Common myeloid progenitor, CD34-positive (primary cell): ENCODE data around the gene CLNK.

Experiments
- CTCF ChIA-PET: fragments of 350-600 bp; sonication (Branson Sonifier 250); formaldehyde crosslinking; loops from one replicate; lab custom pipeline; 2021; ENCODE audit warnings: antibody characterized with exemption; lab: Charles Lee
- POLR2A ChIA-PET: fragments of 350-600 bp; sonication (Branson Sonifier 250); formaldehyde crosslinking; loops from one replicate; lab custom pipeline; 2021; ENCODE audit warnings: antibody characterized with exemption; lab: Charles Lee
- DNase-seq, 3 donors: peaks; one replicate each; pipeline versions ENCODE4 v3.0.0 to v3.0.0-alpha.2; 2013
- H3K27ac ChIP-seq, 2 experiments: 1 replicate in 1 of 2; 2 replicates in 1 of 2; pipeline ENCODE4 v1.7.0; 2013; ENCODE audit warnings: inconsistent platforms in 2 of 2, low read length in 2 of 2, mild to moderate bottlenecking in 2 of 2, low read depth in 1 of 2, moderate library complexity in 1 of 2; ENCODE audit not compliant: severe bottlenecking in 2 of 2, insufficient read depth in 1 of 2, poor library complexity in 1 of 2
- H3K27me3 ChIP-seq, 5 experiments: replicated peaks in 2 of 5; 1 replicate in 3 of 5; 2 replicates in 2 of 5; pipeline versions ENCODE4 v1.6.1 to v1.7.0; 2013; ENCODE audit warnings: low read length in 4 of 5, mild to moderate bottlenecking in 2 of 5, moderate library complexity in 2 of 5, inconsistent platforms in 1 of 5; ENCODE audit not compliant: insufficient read depth in 5 of 5, control insufficient read depth in 4 of 5
- H3K36me3 ChIP-seq, 4 experiments: 1 replicate in 2 of 4; 2 replicates in 2 of 4; pipeline versions ENCODE4 v1.6.1 to v1.7.0; 2013; ENCODE audit warnings: low read length in 3 of 4, control low read depth in 1 of 4, mild to moderate bottlenecking in 1 of 4; ENCODE audit not compliant: control insufficient read depth in 4 of 4, insufficient read depth in 4 of 4
- H3K4me1 ChIP-seq, 4 experiments: 1 replicate in 3 of 4; 2 replicates in 1 of 4; pipeline versions ENCODE4 v1.6.1 to v1.7.1; 2013; ENCODE audit warnings: low read length in 3 of 4, mild to moderate bottlenecking in 3 of 4, control low read depth in 1 of 4, inconsistent platforms in 1 of 4, moderate library complexity in 1 of 4; ENCODE audit not compliant: control insufficient read depth in 4 of 4, insufficient read depth in 4 of 4; ENCODE audit errors: control extremely low read depth in 1 of 4
- H3K4me3 ChIP-seq, 7 experiments: 1 replicate in 4 of 7; 2 replicates in 3 of 7; pipeline versions ENCODE4 v1.5.1 to v1.7.0; 2013; ENCODE audit warnings: mild to moderate bottlenecking in 7 of 7, low read length in 6 of 7, moderate library complexity in 6 of 7, inconsistent platforms in 2 of 7, low read depth in 2 of 7, control low read depth in 1 of 7; ENCODE audit not compliant: insufficient read depth in 4 of 7, control insufficient read depth in 1 of 7; ENCODE audit errors: extremely low read depth in 1 of 7
- H3K9me3 ChIP-seq, 5 experiments: 1 replicate in 4 of 5; 2 replicates in 1 of 5; pipeline versions ENCODE4 v1.6.1 to v1.7.1; 2013; ENCODE audit warnings: low read length in 4 of 5, mild to moderate bottlenecking in 2 of 5, inconsistent platforms in 1 of 5, low read depth in 1 of 5, moderate library complexity in 1 of 5; ENCODE audit not compliant: control insufficient read depth in 4 of 5, insufficient read depth in 2 of 5; ENCODE audit errors: control extremely low read depth in 1 of 5
- WGBS: methylation state at CpG from one replicate; pipeline ENCODE4 v1.1.5; 2013; ENCODE audit not compliant: insufficient coverage; 5-methylcytosine and 5-hydroxymethylcytosine counted together

Gene CLNK

GRCh38 chr4:10671799-10672198 is 12.8 kb downstream of the CLNK start:
- Histone ChIP-seq H3K4me1 (peaks cover 2 to 60% (median 36%) of the 10 kb centered on the region in 4 experiments), H3K4me3 (peak overlapping the region in 1 of 7 experiments; percentile 20), H3K9me3 (no peaks in the 10 kb centered on the region), H3K27me3 (no peaks in the 10 kb centered on the region), H3K36me3 (no peaks in the 10 kb centered on the region), H3K27ac (peak overlapping the region in 1 of 2 experiments; percentile 52)
- 94% methylated on average over 2 of the region's 8 CpGs for WGBS
- ChIA-PET POLR2A (interaction anchor here (1.0 to 1.5 kb wide), 2 partner anchors 24 to 32 kb away, joined by 3 to 4 read pairs; no protein-coding TSS in a partner anchor), CTCF (interaction anchor here (1.3 to 2.3 kb wide), 4 partner anchors 12 to 90 kb away, joined by 3 to 7 read pairs (median 5); partner anchors contain the start of gene CLNK)
- DNase-seq: no peak

DNA sequence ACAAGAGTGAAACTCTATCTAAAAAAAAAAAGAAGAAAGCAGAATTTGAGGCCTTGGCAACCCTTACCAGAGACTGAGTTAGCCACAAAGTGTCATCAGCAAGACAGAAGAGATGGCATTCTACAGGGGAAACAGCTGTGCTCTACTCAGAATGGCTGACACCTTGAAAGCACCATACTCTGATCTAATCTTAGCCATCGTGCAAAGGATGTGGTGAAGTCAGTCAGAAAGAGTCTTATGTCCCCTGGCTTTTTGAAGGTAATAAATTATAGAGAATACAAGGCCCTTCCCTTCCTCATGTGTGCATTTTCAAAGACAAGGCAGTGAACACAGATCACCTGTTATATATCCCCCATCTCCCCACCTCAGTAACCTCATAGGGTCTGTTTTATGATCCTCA is 13.2 kb downstream of the CLNK start:
- peak; percentile 82 to 100 (median 98) for DNase-seq
- Histone ChIP-seq H3K4me1 (peaks cover 2 to 56% (median 32%) of the 10 kb centered on the region in 4 experiments), H3K36me3 (peaks cover 0 to 4% (median 0%) of the 10 kb centered on the region in 4 experiments), H3K27ac (peak overlapping the region in 1 of 2 experiments; percentile 52), H3K27me3 (no peaks in the 10 kb centered on the region), H3K4me3 (no peak overlapping the region), H3K9me3 (no peaks in the 10 kb centered on the region)
- no CpG with 5 or more reads among the region's 1 CpG for WGBS
- POLR2A ChIA-PET: interaction anchor here (1.5 kb wide), 1 partner anchor 33 kb away, joined by 4 read pairs; no protein-coding TSS in a partner anchor
- CTCF ChIA-PET: interaction anchor here (1.1 to 2.3 kb wide), 6 partner anchors 12 to 90 kb away, joined by 3 to 7 read pairs (median 4); partner anchors contain the start of gene CLNK

DNA sequence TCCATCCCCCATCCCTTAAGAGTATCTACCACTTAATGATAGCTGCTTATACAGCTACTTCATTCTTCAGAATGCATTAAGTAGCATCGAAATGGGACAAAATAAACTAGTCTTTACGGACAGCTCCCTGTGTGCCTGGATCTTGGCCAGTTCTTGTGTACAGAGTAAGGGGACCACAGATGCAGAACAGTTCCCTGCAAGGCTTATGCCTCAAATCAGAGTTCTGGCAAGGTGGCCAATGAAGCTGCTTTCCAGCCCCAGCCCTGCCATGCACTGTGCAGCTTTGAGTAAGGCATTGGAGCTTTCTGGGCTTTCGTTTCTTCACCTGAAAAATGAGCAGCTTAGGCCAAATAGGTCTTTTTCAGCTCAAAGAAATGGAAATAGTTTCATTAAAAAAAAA is 14.2 kb downstream of the CLNK start:
- CTCF ChIA-PET: interaction anchor here (1.0 to 2.3 kb wide), 7 partner anchors 14 to 89 kb away, joined by 3 to 7 read pairs (median 3); partner anchors contain the start of gene CLNK
- H3K27me3 ChIP-seq: no peaks in the 10 kb centered on the region

DNA sequence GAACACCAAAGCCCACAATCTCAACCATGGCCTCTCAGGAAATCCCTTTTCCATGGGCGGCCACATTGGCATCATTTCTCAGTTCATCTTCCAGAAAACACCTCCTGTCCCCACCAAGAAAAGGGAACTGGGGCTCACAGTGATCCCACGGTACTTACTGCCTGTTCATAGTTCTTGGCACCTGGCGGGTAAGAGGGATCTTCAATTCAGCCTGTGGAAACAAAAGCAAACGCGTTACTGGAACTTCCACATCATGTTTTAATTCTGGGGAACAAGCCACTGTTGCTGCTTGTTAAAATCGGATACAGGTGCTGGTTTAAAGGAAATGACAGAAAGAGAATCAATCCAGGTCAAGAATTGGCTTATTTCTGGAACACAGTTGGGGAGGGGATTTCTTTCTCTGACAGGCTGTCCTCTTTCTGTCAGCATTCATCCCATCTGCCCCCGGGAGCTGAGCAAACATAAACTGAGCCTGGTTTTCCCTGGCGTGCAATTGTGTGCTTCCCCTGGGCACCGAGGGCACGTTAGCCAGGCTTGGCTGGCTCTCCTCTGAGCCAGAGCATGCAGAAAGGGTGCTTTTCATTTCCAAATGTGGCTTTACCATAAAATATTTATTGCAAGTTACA is 16.8 kb downstream of the CLNK start:
- WGBS: 57% methylated on average over 8 of the region's 10 CpGs
- CTCF ChIA-PET: interaction anchor here (1.3 kb wide), 1 partner anchor 46 kb away, joined by 3 read pairs; no protein-coding TSS in a partner anchor
- DNase-seq: peak in 2 of 3 donors; percentile 51 to 68
- no peak overlapping the region for H3K4me3 ChIP-seq
- H3K4me1 ChIP-seq: peaks cover 2 to 56% (median 35%) of the 10 kb centered on the region in 4 experiments
- H3K27me3 ChIP-seq: no peaks in the 10 kb centered on the region
- POLR2A ChIA-PET: no interaction called here
- no peak overlapping the region for H3K27ac ChIP-seq
- H3K9me3 ChIP-seq: no peaks in the 10 kb centered on the region
- H3K36me3 ChIP-seq: peaks cover 0 to 5% (median 0%) of the 10 kb centered on the region in 4 experiments

More for the DNA sequence above, 14.2 kb downstream of the CLNK start:
- Histone ChIP-seq H3K9me3 (no peaks in the 10 kb centered on the region), H3K4me1 (peaks cover 2 to 49% (median 29%) of the 10 kb centered on the region in 4 experiments), H3K27ac (no peak overlapping the region), H3K36me3 (peaks cover 0 to 5% (median 0%) of the 10 kb centered on the region in 4 experiments), H3K4me3 (no peak overlapping the region)
- 95% methylated on average over 2 of the region's 3 CpGs for WGBS
- no peak for DNase-seq
- POLR2A ChIA-PET: no interaction called here

GRCh38 chr4:10666616-10667015 is 18.0 kb downstream of the CLNK start:
- Histone ChIP-seq H3K27ac (no peak overlapping the region), H3K4me1 (peaks cover 2 to 45% (median 24%) of the 10 kb centered on the region in 4 experiments), H3K27me3 (no peaks in the 10 kb centered on the region), H3K4me3 (no peak overlapping the region), H3K36me3 (peaks cover 0 to 5% (median 0%) of the 10 kb centered on the region in 4 experiments), H3K9me3 (no peaks in the 10 kb centered on the region)
- CTCF ChIA-PET: interaction anchor here (1.3 kb wide), 1 partner anchor 47 kb away, joined by 3 read pairs; no protein-coding TSS in a partner anchor
- no peak for DNase-seq
- POLR2A ChIA-PET: no interaction called here
- WGBS: 88% methylated on average over 6 of the region's 6 CpGs

GRCh38 chr4:10664408-10664807 is 20.2 kb downstream of the CLNK start:
- Histone ChIP-seq H3K4me1 (peaks cover 0 to 28% (median 14%) of the 10 kb centered on the region in 4 experiments), H3K27me3 (no peaks in the 10 kb centered on the region), H3K27ac (no peak overlapping the region), H3K36me3 (peaks cover 0 to 5% (median 0%) of the 10 kb centered on the region in 4 experiments), H3K9me3 (no peaks in the 10 kb centered on the region), H3K4me3 (no peak overlapping the region)
- POLR2A ChIA-PET: no interaction called here
- CTCF ChIA-PET: interaction anchor here (1.0 to 2.3 kb wide), 3 partner anchors 10 to 23 kb away, joined by 3 to 9 read pairs (median 4); no protein-coding TSS in a partner anchor
- WGBS: 0% methylated on average over 4 of the region's 5 CpGs
- peak; percentile 61 to 96 (median 90) for DNase-seq
